ENCODE data around the gene C18orf32.
"Not testable (repeated sequence)": the region's sequence is repeated elsewhere in the genome, so short reads cannot be mapped to it uniquely, and the experiment has no call there.

Gene C18orf32

GRCh38 chr18:49486953-49487710 lies at the start of gene C18orf32:
Gene C18orf32, minus strand, starts transcription at chr18:49487234. Its CDS starts 3,486 bp downstream, at chr18:49483748.
- H3K4me3 ChIP-seq (ENCODE audit: low read length): peak within 1 kb of the TSS; percentile 94
- H3K9me3 ChIP-seq (ENCODE audit: insufficient read depth, low read depth, low read length): no peaks in the 10 kb centered on the region
- no peaks in the 10 kb centered on the region for H3K27me3 ChIP-seq (ENCODE audit: insufficient read depth, low read length)
- H3K9ac ChIP-seq (ENCODE audit: low read depth, low read length): peak within 1 kb of the TSS; percentile 92
- peaks cover 16% of the 10 kb centered on the region for H3K4me1 ChIP-seq (ENCODE audit: insufficient read depth, low read length)
- peak within 1 kb of the TSS; percentile 39 for H3K27ac ChIP-seq (ENCODE audit: low read length)
- peaks cover 63% of the 10 kb centered on the region for H3K36me3 ChIP-seq (ENCODE audit: insufficient read depth, low read depth, low read length)

- Histone ChIP-seq H3K27ac (ENCODE audit: low read length) (no peak overlapping the region), H3K4me1 (ENCODE audit: insufficient read depth, low read length) (peaks cover 19% of the 10 kb centered on the region), H3K27me3 (ENCODE audit: insufficient read depth, low read length) (no peaks in the 10 kb centered on the region), H3K9ac (ENCODE audit: low read depth, low read length) (no peak overlapping the region), H3K36me3 (ENCODE audit: insufficient read depth, low read depth, low read length) (no peaks in the 10 kb centered on the region), H3K9me3 (ENCODE audit: insufficient read depth, low read depth, low read length) (peaks cover 9% of the 10 kb centered on the region), H3K4me3 (ENCODE audit: low read length) (no peak overlapping the region)
These were observed 48.0 kb upstream of the C18orf32 start for GRCh38 chr18:49534846-49535601.

GRCh38 chr18:49531678-49532153 lies 44.7 kb upstream of the C18orf32 start:
- Histone ChIP-seq H3K9ac (ENCODE audit: low read depth, low read length) (no peak overlapping the region), H3K4me1 (ENCODE audit: insufficient read depth, low read length) (peaks cover 19% of the 10 kb centered on the region; the same call in 1 of the 2 replicates), H3K36me3 (ENCODE audit: insufficient read depth, low read depth, low read length) (no peaks in the 10 kb centered on the region), H3K9me3 (ENCODE audit: insufficient read depth, low read depth, low read length) (peaks cover 9% of the 10 kb centered on the region), H3K27me3 (ENCODE audit: insufficient read depth, low read length) (no peaks in the 10 kb centered on the region), H3K27ac (ENCODE audit: low read length) (no peak overlapping the region), H3K4me3 (ENCODE audit: low read length) (no peak overlapping the region)

- Histone ChIP-seq H3K4me1 (ENCODE audit: insufficient read depth, low read length) (peaks cover 10% of the 10 kb centered on the region; the same call in 1 of the 2 replicates), H3K27me3 (ENCODE audit: insufficient read depth, low read length) (no peaks in the 10 kb centered on the region), H3K9ac (ENCODE audit: low read depth, low read length) (no peak overlapping the region), H3K36me3 (ENCODE audit: insufficient read depth, low read depth, low read length) (no peaks in the 10 kb centered on the region), H3K27ac (ENCODE audit: low read length) (no peak overlapping the region), H3K9me3 (ENCODE audit: insufficient read depth, low read depth, low read length) (peaks cover 2% of the 10 kb centered on the region), H3K4me3 (ENCODE audit: low read length) (no peak overlapping the region)
These were observed 42.6 kb upstream of the C18orf32 start for GRCh38 chr18:49529596-49529995.

- Histone ChIP-seq H3K9me3 (ENCODE audit: insufficient read depth, low read depth, low read length) (no peaks in the 10 kb centered on the region), H3K36me3 (ENCODE audit: insufficient read depth, low read depth, low read length) (no peaks in the 10 kb centered on the region), H3K27me3 (ENCODE audit: insufficient read depth, low read length) (no peaks in the 10 kb centered on the region), H3K9ac (ENCODE audit: low read depth, low read length) (no peak overlapping the region), H3K4me3 (ENCODE audit: low read length) (no peak overlapping the region), H3K27ac (ENCODE audit: low read length) (no peak overlapping the region), H3K4me1 (ENCODE audit: insufficient read depth, low read length) (peaks cover 10% of the 10 kb centered on the region; the same call in 1 of the 2 replicates)
These were observed 40.7 kb upstream of the C18orf32 start for GRCh38 chr18:49527631-49528327.

GRCh38 chr18:49525981-49526380 lies 38.9 kb upstream of the C18orf32 start:
- Histone ChIP-seq H3K4me3 (ENCODE audit: low read length) (no peak overlapping the region), H3K36me3 (ENCODE audit: insufficient read depth, low read depth, low read length) (no peaks in the 10 kb centered on the region), H3K9me3 (ENCODE audit: insufficient read depth, low read depth, low read length) (no peaks in the 10 kb centered on the region), H3K4me1 (ENCODE audit: insufficient read depth, low read length) (peaks cover 10% of the 10 kb centered on the region; the same call in 1 of the 2 replicates), H3K27me3 (ENCODE audit: insufficient read depth, low read length) (no peaks in the 10 kb centered on the region), H3K27ac (ENCODE audit: low read length) (no peak overlapping the region), H3K9ac (ENCODE audit: low read depth, low read length) (no peak overlapping the region)

- no peaks in the 10 kb centered on the region for H3K9me3 ChIP-seq (ENCODE audit: insufficient read depth, low read depth, low read length)
These were observed 37.9 kb upstream of the C18orf32 start for GRCh38 chr18:49524951-49525350.

GRCh38 chr18:49524349-49524748 lies 37.3 kb upstream of the C18orf32 start:
- Histone ChIP-seq H3K4me1 (ENCODE audit: insufficient read depth, low read length) (peaks cover 18% of the 10 kb centered on the region), H3K9me3 (ENCODE audit: insufficient read depth, low read depth, low read length) (no peaks in the 10 kb centered on the region), H3K27me3 (ENCODE audit: insufficient read depth, low read length) (no peaks in the 10 kb centered on the region), H3K4me3 (ENCODE audit: low read length) (no peak overlapping the region), H3K36me3 (ENCODE audit: insufficient read depth, low read depth, low read length) (no peaks in the 10 kb centered on the region), H3K27ac (ENCODE audit: low read length) (no peak overlapping the region), H3K9ac (ENCODE audit: low read depth, low read length) (no peak overlapping the region)

More at GRCh38 chr18:49524951-49525350, 37.9 kb upstream of the C18orf32 start:
- peaks cover 12% of the 10 kb centered on the region; the same call in 1 of the 2 replicates for H3K4me1 ChIP-seq (ENCODE audit: insufficient read depth, low read length)
- no peak overlapping the region for H3K4me3 ChIP-seq (ENCODE audit: low read length)
- H3K9ac ChIP-seq (ENCODE audit: low read depth, low read length): no peak overlapping the region
- H3K36me3 ChIP-seq (ENCODE audit: insufficient read depth, low read depth, low read length): no peaks in the 10 kb centered on the region
- no peaks in the 10 kb centered on the region for H3K27me3 ChIP-seq (ENCODE audit: insufficient read depth, low read length)
- no peak overlapping the region for H3K27ac ChIP-seq (ENCODE audit: low read length)

- not testable (repeated sequence) for H3K9ac ChIP-seq (ENCODE audit: low read depth, low read length); H3K9me3 ChIP-seq (ENCODE audit: insufficient read depth, low read depth, low read length); H3K27ac ChIP-seq (ENCODE audit: low read length); H3K36me3 ChIP-seq (ENCODE audit: insufficient read depth, low read depth, low read length); H3K27me3 ChIP-seq (ENCODE audit: insufficient read depth, low read length); H3K4me3 ChIP-seq (ENCODE audit: low read length)
- H3K4me1 ChIP-seq (ENCODE audit: insufficient read depth, low read length): peaks cover 25% of the 10 kb centered on the region
These were observed 36.6 kb upstream of the C18orf32 start for GRCh38 chr18:49523580-49524093.

- Histone ChIP-seq H3K4me1 (ENCODE audit: insufficient read depth, low read length) (peaks cover 15% of the 10 kb centered on the region), H3K9ac (ENCODE audit: low read depth, low read length) (no peak overlapping the region), H3K27me3 (ENCODE audit: insufficient read depth, low read length) (no peaks in the 10 kb centered on the region), H3K36me3 (ENCODE audit: insufficient read depth, low read depth, low read length) (no peaks in the 10 kb centered on the region), H3K27ac (ENCODE audit: low read length) (no peak overlapping the region), H3K4me3 (ENCODE audit: low read length) (no peak overlapping the region), H3K9me3 (ENCODE audit: insufficient read depth, low read depth, low read length) (no peaks in the 10 kb centered on the region)
These were observed 34.3 kb upstream of the C18orf32 start for GRCh38 chr18:49521216-49521835.

- no peak overlapping the region for H3K9ac ChIP-seq (ENCODE audit: low read depth, low read length)
- no peaks in the 10 kb centered on the region for H3K27me3 ChIP-seq (ENCODE audit: insufficient read depth, low read length)
- no peak overlapping the region for H3K27ac ChIP-seq (ENCODE audit: low read length)
- no peak overlapping the region for H3K4me3 ChIP-seq (ENCODE audit: low read length)
- H3K9me3 ChIP-seq (ENCODE audit: insufficient read depth, low read depth, low read length): no peaks in the 10 kb centered on the region
- H3K4me1 ChIP-seq (ENCODE audit: insufficient read depth, low read length): peaks cover 15% of the 10 kb centered on the region
- H3K36me3 ChIP-seq (ENCODE audit: insufficient read depth, low read depth, low read length): no peaks in the 10 kb centered on the region
These were observed 33.7 kb upstream of the C18orf32 start for GRCh38 chr18:49520661-49521145.

Measured in iPS-20b (cell line).